K562 (cell line): ENCODE data around the gene ZNF200. TPM values are rescaled to one million over a fixed set of nuclear protein-coding genes. Genes with fewer than 3 reads are reported as not detected.

Experiments
- ATAC-seq: fragments of 200-7000 bp; cut with Tn5 transposase; 3 replicates; pipeline ENCODE4 v1.9.1; 2020; ENCODE audit warnings: moderate library complexity
- BruUV-seq: library from RNA; stranded (reverse); fragments of 400-500 nt; replicated peaks from 2 replicates; lab custom pipeline; 2021; lab: Mats Ljungman, UMichigan
- CTCF ChIA-PET: fragments of 300-600 bp; formaldehyde crosslinking; extraction: SDS; loops from one replicate; lab custom pipeline; 2021; ENCODE audit warnings: low intra/inter-chr PET ratio; lab: Yijun Ruan, JAX
- POLR2A ChIA-PET: fragments of 300-600, 350-650 bp; sonication (Branson Sonifier 250); formaldehyde crosslinking; extraction: SDS; loops from one replicate; lab custom pipeline; 2021; ENCODE audit warnings: antibody characterized with exemption, inconsistent platforms; lab: Yijun Ruan, JAX
- DNase-seq, 4 experiments: peaks; one replicate each; pipeline versions ENCODE4 v3.0.0 to v3.0.0-alpha.2; 2011 to 2018; ENCODE audit warnings: low spot score in 3 of 4, mixed read lengths in 3 of 4; ENCODE audit errors: extremely low read depth in 1 of 4
- FAIRE-seq: peaks from 2 replicates; lab custom pipeline; 2011; peaks lifted over from hg19 to GRCh38; lab: Jason Lieb, UNC
- H2AFZ ChIP-seq: 2 replicates; pipeline ENCODE4 v1.6.0; 2011; ENCODE audit warnings: low read depth, low read length, control low read depth, inconsistent platforms
- H3K27ac ChIP-seq: fragments of 200-600 bp; 3 replicates; pipeline ENCODE4 v1.8.0; 2011; ENCODE audit warnings: low read depth, mild to moderate bottlenecking, control low read depth, inconsistent platforms, low read length, moderate library complexity, mixed read lengths; ENCODE audit errors: extremely low read depth
- H3K27me3 ChIP-seq, 2 experiments: fragments of 300-600 bp in 1 of 2; 2 replicates in 1 of 2; 3 replicates in 1 of 2; pipeline versions ENCODE4 v1.6.0 to v1.8.0; 2011; ENCODE audit warnings: inconsistent platforms in 2 of 2, low read length in 2 of 2, mild to moderate bottlenecking in 1 of 2, mixed read lengths in 1 of 2, moderate library complexity in 1 of 2; ENCODE audit not compliant: control insufficient read depth in 2 of 2, insufficient read depth in 2 of 2
- H3K36me3 ChIP-seq: fragments of 300-600 bp; 3 replicates; pipeline ENCODE4 v1.8.0; 2011; ENCODE audit warnings: mild to moderate bottlenecking, low read length, inconsistent platforms; ENCODE audit not compliant: control insufficient read depth, insufficient read depth
- H3K4me1 ChIP-seq, 2 experiments: fragments of 200-600 bp in 1 of 2; replicated peaks in 1 of 2; 2 replicates in 1 of 2; 3 replicates in 1 of 2; pipeline versions ENCODE4 v1.5.1 to v1.8.0; 2011; ENCODE audit warnings: inconsistent platforms in 2 of 2, low read length in 2 of 2, mild to moderate bottlenecking in 1 of 2, mixed read lengths in 1 of 2, moderate library complexity in 1 of 2; ENCODE audit not compliant: control insufficient read depth in 2 of 2, insufficient read depth in 2 of 2
- H3K4me2 ChIP-seq: 2 replicates; pipeline ENCODE4 v1.6.1; 2011; ENCODE audit warnings: low read length, control low read depth, inconsistent platforms, mixed read lengths; ENCODE audit not compliant: insufficient read depth
- H3K4me3 ChIP-seq: fragments of 200-600 bp; sonication (generic), shearing (Covaris generic); 2 replicates; pipeline ENCODE4 v1.5.1; 2016; ENCODE audit warnings: control low read depth, inconsistent platforms
- H3K79me2 ChIP-seq: fragments of 200-600 bp; 3 replicates; pipeline ENCODE4 v1.8.0; 2011; ENCODE audit warnings: low read length, inconsistent platforms; ENCODE audit not compliant: control insufficient read depth, insufficient read depth
- H3K9ac ChIP-seq, 2 experiments: 2 replicates each; pipeline versions ENCODE4 v1.6.0 to v1.6.1; 2011; ENCODE audit warnings: low read depth in 2 of 2, low read length in 2 of 2, control low read depth in 1 of 2, inconsistent platforms in 1 of 2, mild to moderate bottlenecking in 1 of 2, mixed read lengths in 1 of 2; ENCODE audit not compliant: insufficient read depth in 1 of 2
- H3K9me1 ChIP-seq: one replicate; pipeline ENCODE4 v1.6.0; 2011; ENCODE audit warnings: inconsistent platforms, mild to moderate bottlenecking, low read length, moderate library complexity; ENCODE audit not compliant: control insufficient read depth, insufficient read depth
- H3K9me3 ChIP-seq: replicated peaks from 2 replicates; pipeline ENCODE4 v1.5.1; 2011; ENCODE audit warnings: low read depth, low read length, inconsistent platforms; ENCODE audit not compliant: control insufficient read depth, insufficient read depth
- H4K20me1 ChIP-seq: replicated peaks from 2 replicates; pipeline ENCODE4 v1.6.1; 2011; ENCODE audit warnings: low read length, inconsistent platforms, mixed read lengths; ENCODE audit not compliant: control insufficient read depth, insufficient read depth
- ARID1B ChIP-seq: fragments of 450-650 bp; IDR thresholded peaks from 2 replicates; pipeline ENCODE4 v1.6.1; 2016; ENCODE audit warnings: antibody characterized with exemption, mild to moderate bottlenecking, inconsistent platforms
- BCOR ChIP-seq: fragments of 450-650 bp; IDR thresholded peaks from 2 replicates; pipeline ENCODE4 v1.6.1; 2016
- BHLHE40 ChIP-seq: IDR thresholded peaks from 2 replicates; pipeline ENCODE4 v1.6.1; 2011; ENCODE audit warnings: low read length, improper control_type of control experiment
- CBFA2T2 ChIP-seq: fragments of 450-650 bp; conservative IDR thresholded peaks from 2 replicates; pipeline ENCODE4 v1.6.1; 2017; ENCODE audit warnings: mild to moderate bottlenecking
- CBFA2T3 ChIP-seq: fragments of 450-650 bp; IDR thresholded peaks from 2 replicates; pipeline ENCODE4 v1.6.1; 2017
- CHD4 ChIP-seq: fragments of 200-600 bp; sonication (generic); IDR thresholded peaks from 3 replicates; pipeline ENCODE4 v1.6.1; 2012; ENCODE audit warnings: low read depth, mild to moderate bottlenecking, mixed read lengths, low read length, inconsistent platforms; ENCODE audit not compliant: insufficient read depth, insufficient replicate concordance, poor library complexity, severe bottlenecking
- CXXC5 ChIP-seq: fragments of 250-450 bp; sonication (Bioruptor Pico); IDR thresholded peaks from 2 replicates; pipeline ENCODE4 v1.8.0; 2022; ENCODE audit warnings: inconsistent platforms, mild to moderate bottlenecking, moderate library complexity
- DPF2 ChIP-seq: fragments of 450-650 bp; IDR thresholded peaks from 2 replicates; pipeline ENCODE4 v1.6.1; 2016
- FOXP1 ChIP-seq: sonication (generic); formaldehyde crosslinking; IDR thresholded peaks from 2 replicates; pipeline ENCODE4 v1.8.0; 2022; ENCODE audit warnings: mild to moderate bottlenecking, missing genetic modification reagents
- HDAC2 ChIP-seq: fragments of 450-650 bp; IDR thresholded peaks from 2 replicates; pipeline ENCODE4 v1.6.1; 2016; ENCODE audit warnings: mild to moderate bottlenecking
- MEF2A ChIP-seq: IDR thresholded peaks from 2 replicates; pipeline ENCODE4 v1.6.1; 2011; ENCODE audit warnings: low read depth, mild to moderate bottlenecking, low read length, moderate library complexity; ENCODE audit not compliant: control insufficient read depth
- MTA2 ChIP-seq: fragments of 450-650 bp; IDR thresholded peaks from 2 replicates; pipeline ENCODE4 v1.6.1; 2016; ENCODE audit warnings: low read depth
- MTA3 ChIP-seq: fragments of 450-650 bp; formaldehyde crosslinking; IDR thresholded peaks from 2 replicates; pipeline ENCODE4 v1.6.1; 2017; ENCODE audit warnings: mild to moderate bottlenecking, borderline replicate concordance
- NFIC ChIP-seq: fragments of 450-650 bp; IDR thresholded peaks from 2 replicates; pipeline ENCODE4 v1.6.1; 2017; ENCODE audit warnings: mild to moderate bottlenecking, inconsistent platforms
- NFIX ChIP-seq: fragments of 250-450 bp; sonication (Bioruptor Pico); IDR thresholded peaks from 2 replicates; pipeline ENCODE4 v1.4.0; 2020; ENCODE audit warnings: low read depth, mild to moderate bottlenecking, moderate library complexity
- NUFIP1 ChIP-seq: fragments of 450-650 bp; IDR thresholded peaks from 2 replicates; pipeline ENCODE4 v1.6.1; 2018; ENCODE audit not compliant: partially characterized antibody
- PRPF4 ChIP-seq: fragments of 200-400 bp; formaldehyde crosslinking; IDR thresholded peaks from one replicate; pipeline ENCODE4 v1.6.1; 2017; ENCODE audit warnings: low read length, low read depth, mild to moderate bottlenecking; ENCODE audit not compliant: insufficient read depth, poor library complexity, severe bottlenecking
- RCOR1 ChIP-seq, 2 experiments: IDR thresholded peaks; 2 replicates each; pipeline ENCODE4 v1.6.1; 2012; ENCODE audit warnings: low read depth in 2 of 2, low read length in 2 of 2, borderline replicate concordance in 1 of 2, improper control_type of control experiment in 1 of 2
- SMARCA4 ChIP-seq: fragments of 450-650 bp; IDR thresholded peaks from 2 replicates; pipeline ENCODE4 v1.6.1; 2016
- SMARCE1 ChIP-seq: fragments of 450-650 bp; IDR thresholded peaks from 2 replicates; pipeline ENCODE4 v1.7.1; 2016; ENCODE audit warnings: mild to moderate bottlenecking
- SNIP1 ChIP-seq: fragments of 450-650 bp; IDR thresholded peaks from 2 replicates; pipeline ENCODE4 v1.7.1; 2017; ENCODE audit warnings: low read depth, mild to moderate bottlenecking
- STAT5A ChIP-seq: IDR thresholded peaks from 2 replicates; pipeline ENCODE4 v1.6.1; 2012; ENCODE audit warnings: low read length, inconsistent platforms, borderline replicate concordance
- TEAD4 ChIP-seq, 2 experiments: sonication (generic) in 1 of 2; formaldehyde crosslinking in 1 of 2; IDR thresholded peaks; 2 replicates each; pipeline versions ENCODE4 v1.6.1 to v1.8.0; 2012 to 2022; ENCODE audit warnings: borderline replicate concordance in 1 of 2, inconsistent platforms in 1 of 2, low read length in 1 of 2, mild to moderate bottlenecking in 1 of 2, missing genetic modification reagents in 1 of 2
- TRIM24 ChIP-seq, 2 experiments: fragments of 450-650 bp; IDR thresholded peaks; 2 replicates each; pipeline ENCODE4 v1.6.1; 2016
- ZBTB1 ChIP-seq: sonication (generic); formaldehyde crosslinking; IDR thresholded peaks from 2 replicates; pipeline ENCODE4 v1.8.1; 2023; ENCODE audit warnings: missing genetic modification reagents, low read depth, mild to moderate bottlenecking, borderline replicate concordance
- WGBS: fragments of 100-300 bp; shearing (Covaris generic); methylation state at CpG from one replicate; pipeline ENCODE4 v1.1.6; 2016; ENCODE audit warnings: low coverage, mixed read lengths; ENCODE audit not compliant: insufficient coverage; ENCODE audit errors: missing lambda C conversion rate; 5-methylcytosine and 5-hydroxymethylcytosine counted together
- in situ Hi-C: fragments of 300-500 bp; cut with MboI; formaldehyde crosslinking; loops from 4 replicates; pipeline ENCODE4 v1.15.0; 2018; ENCODE audit warnings: inconsistent platforms, mixed read lengths
- intact Hi-C: fragments of 100-400 bp; cut with micrococcal nuclease; formaldehyde crosslinking; loops from 2 replicates; pipeline ENCODE4 v1.14.2; 2022
- polyA plus RNA-seq, 8 experiments: library from polyadenylated mRNA; depleted of rRNA in 4 of 8; stranded (reverse) in 5 of 8; unstranded in 3 of 8; fragments of >200 nt; fragmentation: Nextera tagmentation in 2 of 8; fragmentation: Illumina TruSeq in 1 of 8; extraction: Ambion mirVana in 2 of 8; extraction: Trizol in 1 of 8; gene quantifications; 2 replicates each; pipeline versions ENCODE4 v1.2.1 to v1.2.3, GENCODE V29; 2011 to 2014; ENCODE audit warnings: inconsistent platforms in 1 of 8, missing spikeins in 1 of 8
- total RNA-seq, 7 experiments: library from RNA; depleted of rRNA in 6 of 7; stranded (reverse); fragments of >200 nt in 6 of 7; fragmentation: Illumina TruSeq in 2 of 7; extraction: Trizol in 2 of 7; gene quantifications; 2 replicates each; pipeline versions ENCODE4 v1.2.1 to v1.2.3, GENCODE V29; 2011 to 2021; ENCODE audit warnings: low replicate concordance in 1 of 7
- TF ChIP-seq, protein P1 (sequence below): fragments of 450-650 bp; IDR thresholded peaks from 2 replicates; pipeline ENCODE4 v1.6.1; 2016

The ZNF200 gene
- total and polyA plus RNA-seq, 9 of the 15 experiments (the other 6 are each of a cell fraction or from before 2014, with no cell fraction given): 4.8 to 14.5 (median 9.2) TPM

DNA sequence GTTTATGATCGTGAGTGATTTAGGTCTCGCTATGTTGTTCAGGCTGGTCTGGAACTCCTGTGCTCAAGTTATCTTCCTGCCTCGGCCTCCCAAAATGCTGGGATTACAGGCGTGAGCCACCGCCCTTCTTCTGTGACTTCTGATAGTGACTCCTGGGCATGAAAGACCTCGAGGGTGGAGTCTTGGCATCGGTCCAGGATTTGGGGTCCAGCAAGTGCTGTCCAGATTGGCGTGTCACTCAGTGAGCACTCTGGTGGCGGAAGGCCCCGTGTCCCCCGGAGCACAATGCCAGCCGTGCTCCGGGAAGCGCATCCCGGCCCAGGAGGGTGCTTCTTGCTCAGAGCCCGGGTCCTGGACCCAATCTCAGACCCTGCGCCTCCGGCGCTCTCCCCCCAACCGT, 40.2 kb downstream of the ZNF200 start:
- Histone ChIP-seq H4K20me1 (no peaks in the 10 kb centered on the region), H3K9ac (no peak overlapping the region), H3K9me1 (no peaks in the 10 kb centered on the region), H3K4me2 (no peak overlapping the region), H3K4me3 (no peak overlapping the region), H3K79me2 (no peaks in the 10 kb centered on the region), H3K4me1 (peaks cover 20 to 47% of the 10 kb centered on the region in 2 experiments), H2AFZ (no peak overlapping the region), H3K27ac (no peak overlapping the region), H3K27me3 (peaks cover 3 to 10% of the 10 kb centered on the region in 2 experiments; a peak in 3 of 5 replicates), H3K36me3 (no peaks in the 10 kb centered on the region), H3K9me3 (no peaks in the 10 kb centered on the region)
- FAIRE-seq (peak; percentile 80), DNase-seq (peak; percentile 47 to 76 (median 72)), ATAC-seq (no peak; the same call in 2 of the 3 replicates)
- intact Hi-C loops: no loop called here
- in situ Hi-C loops: no loop called here
- 16% methylated on average over 20 of the region's 20 CpGs for WGBS
- BruUV-seq: no TSS peak
- POLR2A ChIA-PET: no interaction called here
- CTCF ChIA-PET: no interaction called here
- no peak for TF ChIP-seq ZBTB1 (CRISPR knock-in tag)
- TF ChIP-seq CHD4: no peak
- no peak for TF ChIP-seq FOXP1 (CRISPR knock-in tag)
- peak in 1 of 2 experiments; percentile 77; a peak in 2 of 4 replicates for TF ChIP-seq RCOR1 (IDR thresholded peaks at IDR 0.05; ENCODE audit: borderline replicate concordance in 1 of 2, low read depth in 2 of 2, low read length in 2 of 2)
- TF ChIP-seq HDAC2: peak; percentile 44; the same call in 1 of the 2 replicates
- TF ChIP-seq ARID1B: peak; percentile 84
- TF ChIP-seq NUFIP1: no peak
- TF ChIP-seq CBFA2T2: peak; percentile 77
- TF ChIP-seq SMARCE1: 0 out of 2 replicates have a peak, but pooled peaks have one; percentile 24
- peak; percentile 54 for TF ChIP-seq MTA2
- no peak for TF ChIP-seq SNIP1
- peak; percentile 29; the same call in 1 of the 2 replicates for TF ChIP-seq BCOR
- no peak for TF ChIP-seq PRPF4
- TF ChIP-seq STAT5A: peak; percentile 43; the same call in 1 of the 2 replicates
- TF ChIP-seq NFIC: peak; percentile 97
- TF ChIP-seq NFIX (CRISPR knock-in tag): no peak
- peak; percentile 61 for TF ChIP-seq DPF2
- no peak for TF ChIP-seq BHLHE40
- peak in 1 of 2 experiments; percentile 57; a peak in 1 of 4 replicates for TF ChIP-seq TRIM24 (IDR thresholded peaks at IDR 0.05)
- peak; percentile 89 for TF ChIP-seq CBFA2T3
- TF ChIP-seq, protein P1, sequence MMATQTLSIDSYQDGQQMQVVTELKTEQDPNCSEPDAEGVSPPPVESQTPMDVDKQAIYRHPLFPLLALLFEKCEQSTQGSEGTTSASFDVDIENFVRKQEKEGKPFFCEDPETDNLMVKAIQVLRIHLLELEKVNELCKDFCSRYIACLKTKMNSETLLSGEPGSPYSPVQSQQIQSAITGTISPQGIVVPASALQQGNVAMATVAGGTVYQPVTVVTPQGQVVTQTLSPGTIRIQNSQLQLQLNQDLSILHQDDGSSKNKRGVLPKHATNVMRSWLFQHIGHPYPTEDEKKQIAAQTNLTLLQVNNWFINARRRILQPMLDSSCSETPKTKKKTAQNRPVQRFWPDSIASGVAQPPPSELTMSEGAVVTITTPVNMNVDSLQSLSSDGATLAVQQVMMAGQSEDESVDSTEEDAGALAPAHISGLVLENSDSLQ: peak; percentile 75
- TF ChIP-seq TEAD4 (IDR thresholded peaks at IDR 0.05; ENCODE audit: low read length): peak; percentile 60; the same call in 1 of the 2 replicates
- TF ChIP-seq TEAD4 (CRISPR knock-in tag; IDR thresholded peaks at IDR 0.05; ENCODE audit: borderline replicate concordance): no peak
- TF ChIP-seq MTA3: 0 out of 2 replicates have a peak, but pooled peaks have one; percentile 23
- peak; percentile 34; the same call in 1 of the 2 replicates for TF ChIP-seq SMARCA4
- TF ChIP-seq CXXC5 (CRISPR knock-in tag): peak; percentile 25; the same call in 1 of the 2 replicates
- no peak for TF ChIP-seq MEF2A
